HS-27A (cell line): ENCODE results near the gene RBM33.
"Not testable (repeated sequence)": the region's sequence is repeated elsewhere in the genome, so short reads cannot be mapped to it uniquely, and the experiment has no call there.

ENCODE experiments used
- DNase-seq: peaks from one replicate; pipeline ENCODE4 v3.0.0-alpha.2; 2012; ENCODE audit warnings: low read depth, missing footprints

RBM33 gene

GRCh38 chr7:155665079-155665956 lies 20.9 kb downstream of the RBM33 start:
- DNase-seq: no peak

- peak; percentile 22 for DNase-seq
Measured at GRCh38 chr7:155665957-155666287, 21.5 kb downstream of the RBM33 start.

- DNase-seq: no peak
Measured at GRCh38 chr7:155667241-155667829, 22.9 kb downstream of the RBM33 start.

GRCh38 chr7:155669717-155670505 lies 25.4 kb downstream of the RBM33 start:
- DNase-seq: no peak

GRCh38 chr7:155670521-155670920 lies 26.1 kb downstream of the RBM33 start:
- DNase-seq: no peak

- DNase-seq: no peak
Measured at GRCh38 chr7:155674556-155674955, 30.1 kb downstream of the RBM33 start.

GRCh38 chr7:155676052-155676451 lies 31.6 kb downstream of the RBM33 start:
- no peak for DNase-seq

- no peak for DNase-seq
Measured at GRCh38 chr7:155677688-155678087, 33.2 kb downstream of the RBM33 start.

- no peak for DNase-seq
Measured at GRCh38 chr7:155680124-155680523, 35.7 kb downstream of the RBM33 start.

GRCh38 chr7:155680864-155681263 lies 36.4 kb downstream of the RBM33 start:
- no peak for DNase-seq

GRCh38 chr7:155681663-155682062 lies 37.2 kb downstream of the RBM33 start:
- no peak for DNase-seq

- no peak for DNase-seq
Measured at GRCh38 chr7:155682484-155682883, 38.0 kb downstream of the RBM33 start.

- no peak for DNase-seq
Measured at GRCh38 chr7:155683098-155683497, 38.6 kb downstream of the RBM33 start.

GRCh38 chr7:155683714-155684113 lies 39.3 kb downstream of the RBM33 start:
- DNase-seq: no peak

- DNase-seq: no peak
Measured at GRCh38 chr7:155684543-155684942, 40.1 kb downstream of the RBM33 start.

- no peak for DNase-seq
Measured at GRCh38 chr7:155685070-155685790, 40.8 kb downstream of the RBM33 start.

- no peak for DNase-seq
Measured at GRCh38 chr7:155685791-155686160, 41.3 kb downstream of the RBM33 start.

- not testable (repeated sequence) for DNase-seq
Measured at GRCh38 chr7:155686620-155687324, 42.3 kb downstream of the RBM33 start.

GRCh38 chr7:155688237-155688636 lies 43.8 kb downstream of the RBM33 start:
- DNase-seq: not testable (repeated sequence)

- not testable (repeated sequence) for DNase-seq
Measured at GRCh38 chr7:155690655-155691054, 46.2 kb downstream of the RBM33 start.

- no peak for DNase-seq
Measured at GRCh38 chr7:155692317-155692716, 47.9 kb downstream of the RBM33 start.

GRCh38 chr7:155693826-155694225 lies 49.4 kb downstream of the RBM33 start:
- DNase-seq: no peak
